Astrocyte (in vitro differentiated cells and primary cell): Measurements from ENCODE around the gene TMEM37. TPM values are rescaled to one million over a fixed set of nuclear protein-coding genes. Genes with fewer than 3 reads are reported as not detected.

Source experiments
- DNase-seq: peaks from one replicate; pipeline ENCODE4 v3.0.0-alpha.2; 2010; ENCODE audit warnings: low read depth
- FAIRE-seq: peaks from 2 replicates; lab custom pipeline; 2011; peaks lifted over from hg19 to GRCh38; lab: Jason Lieb, UNC
- H2AFZ ChIP-seq: 2 replicates; pipeline ENCODE4 v1.6.0; 2012; ENCODE audit warnings: low read depth, low read length, inconsistent platforms
- H3K27ac ChIP-seq: 2 replicates; pipeline ENCODE4 v1.5.1; 2011; ENCODE audit warnings: low read depth, low read length, inconsistent platforms
- H3K27me3 ChIP-seq: 2 replicates; pipeline ENCODE4 v1.6.0; 2011; ENCODE audit warnings: low read length, inconsistent platforms; ENCODE audit not compliant: insufficient read depth
- H3K36me3 ChIP-seq: 2 replicates; pipeline ENCODE4 v1.5.1; 2011; ENCODE audit warnings: low read length, inconsistent platforms; ENCODE audit not compliant: insufficient read depth
- H3K4me1 ChIP-seq: 2 replicates; pipeline ENCODE4 v1.5.1; 2011; ENCODE audit warnings: low read length, inconsistent platforms; ENCODE audit not compliant: insufficient read depth
- H3K4me2 ChIP-seq: 2 replicates; pipeline ENCODE4 v1.6.0; 2012; ENCODE audit warnings: low read length, inconsistent platforms
- H3K4me3 ChIP-seq: 2 replicates; pipeline ENCODE4 v1.5.1; 2011; ENCODE audit warnings: low read depth, mild to moderate bottlenecking, low read length, inconsistent platforms; ENCODE audit not compliant: insufficient read depth
- H3K79me2 ChIP-seq: 2 replicates; pipeline ENCODE4 v1.6.0; 2012; ENCODE audit warnings: mild to moderate bottlenecking, low read length, inconsistent platforms; ENCODE audit not compliant: insufficient read depth
- H3K9ac ChIP-seq: 2 replicates; pipeline ENCODE4 v1.6.0; 2012; ENCODE audit warnings: mild to moderate bottlenecking, low read length, inconsistent platforms
- H3K9me3 ChIP-seq: 2 replicates; pipeline ENCODE4 v1.5.1; 2012; ENCODE audit warnings: low read depth, mild to moderate bottlenecking, low read length, inconsistent platforms; ENCODE audit not compliant: insufficient read depth
- H4K20me1 ChIP-seq: 2 replicates; pipeline ENCODE4 v1.6.0; 2012; ENCODE audit warnings: low read length, inconsistent platforms; ENCODE audit not compliant: insufficient read depth
- H3K27ac Mint-ChIP-seq: one replicate; pipeline ENCODE4 v1.8.0; 2021; ENCODE audit warnings: mild to moderate bottlenecking, mixed read lengths; ENCODE audit not compliant: unreplicated experiment
- H3K27me3 Mint-ChIP-seq: one replicate; pipeline ENCODE4 v1.8.0; 2021; ENCODE audit warnings: low read depth, mixed read lengths; ENCODE audit not compliant: unreplicated experiment
- H3K36me3 Mint-ChIP-seq: one replicate; pipeline ENCODE4 v1.8.0; 2021; ENCODE audit warnings: low read depth, mixed read lengths; ENCODE audit not compliant: unreplicated experiment
- H3K4me1 Mint-ChIP-seq: one replicate; pipeline ENCODE4 v1.8.0; 2021; ENCODE audit warnings: low read depth, mixed read lengths; ENCODE audit not compliant: unreplicated experiment
- H3K4me3 Mint-ChIP-seq: one replicate; pipeline ENCODE4 v1.8.0; 2021; ENCODE audit warnings: mild to moderate bottlenecking, moderate library complexity, mixed read lengths; ENCODE audit not compliant: unreplicated experiment
- H3K9me3 Mint-ChIP-seq: one replicate; pipeline ENCODE4 v1.8.0; 2021; ENCODE audit warnings: mild to moderate bottlenecking, mixed read lengths; ENCODE audit not compliant: unreplicated experiment
- CTCF ChIP-seq: IDR thresholded peaks from 2 replicates; pipeline ENCODE4 v1.5.1; 2011; ENCODE audit warnings: low read depth, mild to moderate bottlenecking, inconsistent platforms, low read length, moderate library complexity; ENCODE audit not compliant: insufficient read depth
- EZH2 ChIP-seq: IDR thresholded peaks from 2 replicates; pipeline ENCODE4 v1.6.1; 2012; ENCODE audit warnings: mild to moderate bottlenecking, low read length, inconsistent platforms; ENCODE audit not compliant: insufficient read depth
- total RNA-seq: library from RNA; stranded (reverse); gene quantifications from 2 replicates; pipeline ENCODE4 v1.2.1, GENCODE V29; 2021

Gene TMEM37
- total RNA-seq, 1 donor from 2014 or later = 1.6 TPM

GRCh38 chr2:119424284-119425118, 7.2 kb upstream of the TMEM37 start:
- H2AFZ ChIP-seq = no peak overlapping the region
- no peaks in the 10 kb centered on the region for H3K36me3 ChIP-seq
- Mint-ChIP-seq H3K4me3 (no peak overlapping the region), H3K4me1 (no peaks in the 10 kb centered on the region), H3K36me3 (no peaks in the 10 kb centered on the region), H3K27ac (no peak overlapping the region), H3K9me3 (peaks cover 17% of the 10 kb centered on the region), H3K27me3 (peaks cover 47% of the 10 kb centered on the region)
- H3K4me1 ChIP-seq = no peaks in the 10 kb centered on the region
- no peak overlapping the region for H3K9ac ChIP-seq
- no peak overlapping the region for H3K4me2 ChIP-seq
- no peak overlapping the region for H3K4me3 ChIP-seq
- H4K20me1 ChIP-seq = no peaks in the 10 kb centered on the region
- H3K27ac ChIP-seq = no peak overlapping the region
- no peaks in the 10 kb centered on the region for H3K79me2 ChIP-seq
- no peak for FAIRE-seq
- TF ChIP-seq CTCF (no peak), EZH2 (no peak)
- H3K27me3 ChIP-seq = peaks cover 33% of the 10 kb centered on the region
- no peak for DNase-seq
- H3K9me3 ChIP-seq = peaks cover 5% of the 10 kb centered on the region

GRCh38 chr2:119425119-119425405, 6.6 kb upstream of the TMEM37 start:
- FAIRE-seq (no peak), DNase-seq (no peak)
- no peak for TF ChIP-seq CTCF
- TF ChIP-seq EZH2 = no peak
- Mint-ChIP-seq H3K27ac (no peak overlapping the region), H3K27me3 (peaks cover 50% of the 10 kb centered on the region), H3K9me3 (peaks cover 16% of the 10 kb centered on the region), H3K4me1 (no peaks in the 10 kb centered on the region), H3K4me3 (no peak overlapping the region), H3K36me3 (no peaks in the 10 kb centered on the region)
- Histone ChIP-seq H3K36me3 (no peaks in the 10 kb centered on the region), H3K9me3 (peaks cover 5% of the 10 kb centered on the region), H3K27ac (no peak overlapping the region), H3K27me3 (peaks cover 33% of the 10 kb centered on the region), H3K4me2 (no peak overlapping the region), H3K9ac (no peak overlapping the region), H3K79me2 (no peaks in the 10 kb centered on the region), H2AFZ (no peak overlapping the region), H3K4me3 (no peak overlapping the region), H4K20me1 (no peaks in the 10 kb centered on the region), H3K4me1 (no peaks in the 10 kb centered on the region)
